HG03469 (cell line): ENCODE measurements around the gene PKD1.
"Not testable (repeated sequence)": the region's sequence is repeated elsewhere in the genome, so short reads cannot be mapped to it uniquely, and the experiment has no call there.

Source experiments
- ATAC-seq: cut with Tn5 transposase; IDR thresholded peaks from one replicate; pipeline ENCODE4 v1.9.1; 2021; ENCODE audit warnings: mild to moderate bottlenecking, moderate library complexity, moderate number of reproducible peaks; ENCODE audit not compliant: unreplicated experiment

The PKD1 gene

GRCh38 chr16:2126161-2126743 is 9.4 kb downstream of the PKD1 start:
- not testable (repeated sequence) for ATAC-seq

- ATAC-seq = not testable (repeated sequence)
Observed at GRCh38 chr16:2125609-2126008, 10.1 kb downstream of the PKD1 start.

- not testable (repeated sequence) for ATAC-seq
Observed at GRCh38 chr16:2124694-2125444, 10.8 kb downstream of the PKD1 start.

- not testable (repeated sequence) for ATAC-seq
Observed at GRCh38 chr16:2124377-2124693, 11.4 kb downstream of the PKD1 start.

GRCh38 chr16:2123706-2124376 is 11.9 kb downstream of the PKD1 start:
- not testable (repeated sequence) for ATAC-seq

- not testable (repeated sequence) for ATAC-seq
Observed at GRCh38 chr16:2122934-2123683, 12.6 kb downstream of the PKD1 start.

- no peak for ATAC-seq
Observed at GRCh38 chr16:2122429-2122828, 13.3 kb downstream of the PKD1 start.

- ATAC-seq = no peak
Observed at GRCh38 chr16:2121853-2122252, 13.8 kb downstream of the PKD1 start.

GRCh38 chr16:2121325-2121724 is 14.4 kb downstream of the PKD1 start:
- not testable (repeated sequence) for ATAC-seq

GRCh38 chr16:2117960-2118722 is 17.6 kb downstream of the PKD1 start:
- not testable (repeated sequence) for ATAC-seq

GRCh38 chr16:2117341-2117740 is 18.4 kb downstream of the PKD1 start:
- not testable (repeated sequence) for ATAC-seq

GRCh38 chr16:2116428-2116827 is 19.3 kb downstream of the PKD1 start:
- not testable (repeated sequence) for ATAC-seq

- ATAC-seq = no peak
Observed at GRCh38 chr16:2115591-2115973, 20.1 kb downstream of the PKD1 start.

- not testable (repeated sequence) for ATAC-seq
Observed at GRCh38 chr16:2114885-2115590, 20.7 kb downstream of the PKD1 start.

- ATAC-seq = not testable (repeated sequence)
Observed at GRCh38 chr16:2114225-2114624, 21.5 kb downstream of the PKD1 start.

GRCh38 chr16:2112539-2113106 is 23.1 kb downstream of the PKD1 start:
- not testable (repeated sequence) for ATAC-seq

GRCh38 chr16:2111412-2112335 is 24.0 kb downstream of the PKD1 start:
- ATAC-seq = not testable (repeated sequence)

- not testable (repeated sequence) for ATAC-seq
Observed at GRCh38 chr16:2111009-2111353, 24.7 kb downstream of the PKD1 start.
